Breast epithelium (tissue), 4 donors: ENCODE measurements around the gene FOCAD. TPM values are rescaled to one million over a fixed set of nuclear protein-coding genes. Genes with fewer than 3 reads are reported as not detected.

ENCODE experiments used
- DNase-seq, 2 donors: peaks; one replicate each; pipeline ENCODE4 v3.0.0-alpha.2; 2019; ENCODE audit warnings: low spot score in 2 of 2
- H3K27ac ChIP-seq, 2 donors: fragments of 200-600 bp; sonication (generic) in 1 of 2; one replicate each; pipeline ENCODE4 v1.5.1; 2016 to 2019; ENCODE audit warnings: mild to moderate bottlenecking in 1 of 2
- H3K27me3 ChIP-seq, 2 donors: fragments of 200-600 bp; sonication (generic) in 1 of 2; one replicate each; pipeline versions ENCODE4 v1.5.1 to v1.6.0; 2017 to 2019; ENCODE audit warnings: control low read depth in 1 of 2, mild to moderate bottlenecking in 1 of 2
- H3K36me3 ChIP-seq: fragments of 200-600 bp; one replicate; pipeline ENCODE4 v1.5.1; 2019
- H3K4me1 ChIP-seq, 2 donors: fragments of 200-600 bp; sonication (generic); one replicate each; pipeline ENCODE4 v1.5.1; 2016 to 2019; ENCODE audit warnings: control low read depth in 1 of 2
- H3K4me3 ChIP-seq, 3 donors: fragments of 200-600 bp; sonication (generic); 1 replicate in 2 of 3; 2 replicates in 1 of 3; pipeline ENCODE4 v1.5.1; 2016 to 2019; ENCODE audit warnings: mild to moderate bottlenecking in 3 of 3, moderate library complexity in 2 of 3
- H3K9me3 ChIP-seq, 2 donors: fragments of 200-600 bp; sonication (generic) in 1 of 2; one replicate each; pipeline ENCODE4 v1.5.1; 2016 to 2019; ENCODE audit warnings: control low read depth in 1 of 2
- POLR2A ChIP-seq: fragments of 450-650 bp; IDR thresholded peaks from one replicate; pipeline ENCODE4 v1.6.1; 2016; ENCODE audit warnings: antibody characterized with exemption, mild to moderate bottlenecking, moderate library complexity
- POLR2AphosphoS5 ChIP-seq, 3 donors: sonication (generic); formaldehyde crosslinking; IDR thresholded peaks; one replicate each; pipeline ENCODE4 v1.6.1; 2017; ENCODE audit warnings: antibody characterized with exemption in 3 of 3
- intact Hi-C: fragments of 100-400 bp; cut with DNase I; formaldehyde crosslinking; loops from one replicate; pipeline ENCODE4 v1.15.1; 2023; ENCODE audit warnings: low total_unique reads
- total RNA-seq, 3 donors: library from RNA; depleted of rRNA; stranded (reverse); fragments of >200 nt; gene quantifications; one replicate each; pipeline ENCODE4 v1.1.0, GENCODE V29; 2016
- TF ChIP-seq, protein P1 (sequence below), 3 donors: fragments of 450-650 bp; IDR thresholded peaks; one replicate each; pipeline ENCODE4 v1.5.1; 2016 to 2017; ENCODE audit warnings: antibody characterized with exemption in 3 of 3, mild to moderate bottlenecking in 3 of 3, moderate library complexity in 3 of 3

FOCAD gene
- total RNA-seq, 3 donors from 2014 or later = 23.4 to 48.1 (median 36.7) TPM

- Histone ChIP-seq H3K4me3 (no peak overlapping the region), H3K9me3 (no peaks in the 10 kb centered on the region), H3K36me3 (no peaks in the 10 kb centered on the region), H3K27me3 (no peaks in the 10 kb centered on the region), H3K27ac (no peak overlapping the region), H3K4me1 (no peaks in the 10 kb centered on the region)
- TF ChIP-seq, protein P1, sequence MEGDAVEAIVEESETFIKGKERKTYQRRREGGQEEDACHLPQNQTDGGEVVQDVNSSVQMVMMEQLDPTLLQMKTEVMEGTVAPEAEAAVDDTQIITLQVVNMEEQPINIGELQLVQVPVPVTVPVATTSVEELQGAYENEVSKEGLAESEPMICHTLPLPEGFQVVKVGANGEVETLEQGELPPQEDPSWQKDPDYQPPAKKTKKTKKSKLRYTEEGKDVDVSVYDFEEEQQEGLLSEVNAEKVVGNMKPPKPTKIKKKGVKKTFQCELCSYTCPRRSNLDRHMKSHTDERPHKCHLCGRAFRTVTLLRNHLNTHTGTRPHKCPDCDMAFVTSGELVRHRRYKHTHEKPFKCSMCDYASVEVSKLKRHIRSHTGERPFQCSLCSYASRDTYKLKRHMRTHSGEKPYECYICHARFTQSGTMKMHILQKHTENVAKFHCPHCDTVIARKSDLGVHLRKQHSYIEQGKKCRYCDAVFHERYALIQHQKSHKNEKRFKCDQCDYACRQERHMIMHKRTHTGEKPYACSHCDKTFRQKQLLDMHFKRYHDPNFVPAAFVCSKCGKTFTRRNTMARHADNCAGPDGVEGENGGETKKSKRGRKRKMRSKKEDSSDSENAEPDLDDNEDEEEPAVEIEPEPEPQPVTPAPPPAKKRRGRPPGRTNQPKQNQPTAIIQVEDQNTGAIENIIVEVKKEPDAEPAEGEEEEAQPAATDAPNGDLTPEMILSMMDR (IDR thresholded peaks at IDR 0.05) = no peak
- TF ChIP-seq POLR2A = no peak
- no peak for TF ChIP-seq POLR2AphosphoS5 (IDR thresholded peaks at IDR 0.05)
- intact Hi-C loops = no loop called here
- DNase-seq = no peak
Observed at GRCh38 chr9:20744036-20744630, 60.1 kb downstream of the FOCAD start.

DNA sequence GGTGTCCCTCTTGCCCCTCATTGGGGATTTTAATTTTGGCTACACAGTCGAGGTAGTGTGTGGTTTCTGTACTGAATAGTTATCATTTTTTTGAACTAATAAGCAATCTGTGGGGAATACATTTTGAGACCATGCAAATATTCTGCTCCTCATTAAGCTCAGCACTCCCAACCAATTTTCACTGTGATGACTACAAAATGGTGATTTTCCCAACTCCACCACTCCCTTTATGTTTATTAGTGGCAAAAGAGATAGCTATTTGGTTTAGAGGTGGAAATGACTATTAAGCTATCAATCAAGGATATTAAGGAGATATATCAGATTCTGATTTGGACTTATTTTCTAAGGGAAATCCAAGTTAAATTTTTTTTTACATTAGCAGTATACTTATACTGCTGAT lies 62.9 kb downstream of the FOCAD start:
- H3K9me3 ChIP-seq = no peaks in the 10 kb centered on the region
- intact Hi-C loops = no loop called here
- TF ChIP-seq POLR2A = no peak
- TF ChIP-seq, protein P1 (IDR thresholded peaks at IDR 0.05) = no peak
- TF ChIP-seq POLR2AphosphoS5 (IDR thresholded peaks at IDR 0.05) = no peak
- H3K4me1 ChIP-seq = no peaks in the 10 kb centered on the region
- H3K4me3 ChIP-seq = no peak overlapping the region
- no peaks in the 10 kb centered on the region for H3K27me3 ChIP-seq
- no peak for DNase-seq
- H3K36me3 ChIP-seq = no peaks in the 10 kb centered on the region
- H3K27ac ChIP-seq = no peak overlapping the region

GRCh38 chr9:20749496-20750198 lies 65.6 kb downstream of the FOCAD start:
- H3K4me1 ChIP-seq = no peaks in the 10 kb centered on the region
- TF ChIP-seq, protein P1 (IDR thresholded peaks at IDR 0.05) = no peak
- TF ChIP-seq POLR2A (no peak), POLR2AphosphoS5 (IDR thresholded peaks at IDR 0.05) (no peak)
- intact Hi-C loops = no loop called here

GRCh38 chr9:20753761-20754160 lies 69.7 kb downstream of the FOCAD start:
- H3K4me3 ChIP-seq = no peak overlapping the region
- no peak overlapping the region for H3K27ac ChIP-seq
- H3K4me1 ChIP-seq = no peaks in the 10 kb centered on the region
- no peak for TF ChIP-seq POLR2AphosphoS5 (IDR thresholded peaks at IDR 0.05)
- TF ChIP-seq POLR2A = no peak
- TF ChIP-seq, protein P1 (IDR thresholded peaks at IDR 0.05) = no peak
- no peaks in the 10 kb centered on the region for H3K36me3 ChIP-seq
- intact Hi-C loops = no loop called here
- DNase-seq = no peak
- no peaks in the 10 kb centered on the region for H3K27me3 ChIP-seq
- no peaks in the 10 kb centered on the region for H3K9me3 ChIP-seq

More at GRCh38 chr9:20749496-20750198, 65.6 kb downstream of the FOCAD start:
- no peak overlapping the region for H3K4me3 ChIP-seq
- H3K27ac ChIP-seq = no peak overlapping the region
- no peaks in the 10 kb centered on the region for H3K9me3 ChIP-seq
- no peaks in the 10 kb centered on the region for H3K27me3 ChIP-seq
- no peak for DNase-seq
- no peaks in the 10 kb centered on the region for H3K36me3 ChIP-seq

DNA sequence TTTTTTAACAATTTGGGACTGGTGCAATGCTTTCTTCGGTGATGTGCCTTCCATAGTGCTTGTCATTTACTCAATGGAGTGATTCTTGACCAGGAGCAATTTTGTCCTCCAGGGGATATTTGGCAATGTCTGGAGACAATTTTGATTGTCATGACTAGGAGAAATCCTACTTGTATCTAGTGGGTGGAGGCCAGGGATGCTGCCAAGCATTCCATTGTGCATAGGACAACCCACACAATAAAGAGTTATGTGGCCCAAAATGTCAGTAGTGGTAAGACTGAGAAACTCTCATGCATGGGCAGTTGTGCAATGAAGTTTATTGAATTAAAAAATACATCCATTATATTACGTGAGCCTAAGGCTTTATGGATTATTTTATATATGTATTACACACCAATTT lies 70.5 kb downstream of the FOCAD start:
- Histone ChIP-seq H3K36me3 (no peaks in the 10 kb centered on the region), H3K9me3 (no peaks in the 10 kb centered on the region), H3K4me1 (no peaks in the 10 kb centered on the region), H3K27ac (no peak overlapping the region), H3K4me3 (no peak overlapping the region), H3K27me3 (no peaks in the 10 kb centered on the region)
- intact Hi-C loops = no loop called here
- DNase-seq = no peak
- no peak for TF ChIP-seq POLR2AphosphoS5 (IDR thresholded peaks at IDR 0.05)
- TF ChIP-seq POLR2A = no peak
- TF ChIP-seq, protein P1 (IDR thresholded peaks at IDR 0.05) = no peak
